K562 (cell line): ENCODE measurements around the gene TRIM44. TPM values are rescaled to one million over a fixed set of nuclear protein-coding genes. Genes with fewer than 3 reads are reported as not detected.

Experiments
- ATAC-seq: fragments of 200-7000 bp; cut with Tn5 transposase; 3 replicates; pipeline ENCODE4 v1.9.1; 2020; ENCODE audit warnings: moderate library complexity
- BruUV-seq: library from RNA; stranded (reverse); fragments of 400-500 nt; replicated peaks from 2 replicates; lab custom pipeline; 2021; lab: Mats Ljungman, UMichigan
- CTCF ChIA-PET: fragments of 300-600 bp; formaldehyde crosslinking; extraction: SDS; loops from one replicate; lab custom pipeline; 2021; ENCODE audit warnings: low intra/inter-chr PET ratio; lab: Yijun Ruan, JAX
- POLR2A ChIA-PET: fragments of 300-600, 350-650 bp; sonication (Branson Sonifier 250); formaldehyde crosslinking; extraction: SDS; loops from one replicate; lab custom pipeline; 2021; ENCODE audit warnings: antibody characterized with exemption, inconsistent platforms; lab: Yijun Ruan, JAX
- DNase-seq, 4 experiments: peaks; one replicate each; pipeline versions ENCODE4 v3.0.0 to v3.0.0-alpha.2; 2011 to 2018; ENCODE audit warnings: low spot score in 3 of 4, mixed read lengths in 3 of 4; ENCODE audit errors: extremely low read depth in 1 of 4
- FAIRE-seq: peaks from 2 replicates; lab custom pipeline; 2011; peaks lifted over from hg19 to GRCh38; lab: Jason Lieb, UNC
- H2AFZ ChIP-seq: 2 replicates; pipeline ENCODE4 v1.6.0; 2011; ENCODE audit warnings: low read depth, low read length, control low read depth, inconsistent platforms
- H3K27ac ChIP-seq: fragments of 200-600 bp; 3 replicates; pipeline ENCODE4 v1.8.0; 2011; ENCODE audit warnings: low read depth, mild to moderate bottlenecking, control low read depth, inconsistent platforms, low read length, moderate library complexity, mixed read lengths; ENCODE audit errors: extremely low read depth
- H3K27me3 ChIP-seq, 2 experiments: fragments of 300-600 bp in 1 of 2; 2 replicates in 1 of 2; 3 replicates in 1 of 2; pipeline versions ENCODE4 v1.6.0 to v1.8.0; 2011; ENCODE audit warnings: inconsistent platforms in 2 of 2, low read length in 2 of 2, mild to moderate bottlenecking in 1 of 2, mixed read lengths in 1 of 2, moderate library complexity in 1 of 2; ENCODE audit not compliant: control insufficient read depth in 2 of 2, insufficient read depth in 2 of 2
- H3K36me3 ChIP-seq: fragments of 300-600 bp; 3 replicates; pipeline ENCODE4 v1.8.0; 2011; ENCODE audit warnings: mild to moderate bottlenecking, low read length, inconsistent platforms; ENCODE audit not compliant: control insufficient read depth, insufficient read depth
- H3K4me1 ChIP-seq, 2 experiments: fragments of 200-600 bp in 1 of 2; replicated peaks in 1 of 2; 2 replicates in 1 of 2; 3 replicates in 1 of 2; pipeline versions ENCODE4 v1.5.1 to v1.8.0; 2011; ENCODE audit warnings: inconsistent platforms in 2 of 2, low read length in 2 of 2, mild to moderate bottlenecking in 1 of 2, mixed read lengths in 1 of 2, moderate library complexity in 1 of 2; ENCODE audit not compliant: control insufficient read depth in 2 of 2, insufficient read depth in 2 of 2
- H3K4me2 ChIP-seq: 2 replicates; pipeline ENCODE4 v1.6.1; 2011; ENCODE audit warnings: low read length, control low read depth, inconsistent platforms, mixed read lengths; ENCODE audit not compliant: insufficient read depth
- H3K4me3 ChIP-seq: fragments of 200-600 bp; sonication (generic), shearing (Covaris generic); 2 replicates; pipeline ENCODE4 v1.5.1; 2016; ENCODE audit warnings: control low read depth, inconsistent platforms
- H3K79me2 ChIP-seq: fragments of 200-600 bp; 3 replicates; pipeline ENCODE4 v1.8.0; 2011; ENCODE audit warnings: low read length, inconsistent platforms; ENCODE audit not compliant: control insufficient read depth, insufficient read depth
- H3K9ac ChIP-seq, 2 experiments: 2 replicates each; pipeline versions ENCODE4 v1.6.0 to v1.6.1; 2011; ENCODE audit warnings: low read depth in 2 of 2, low read length in 2 of 2, control low read depth in 1 of 2, inconsistent platforms in 1 of 2, mild to moderate bottlenecking in 1 of 2, mixed read lengths in 1 of 2; ENCODE audit not compliant: insufficient read depth in 1 of 2
- H3K9me1 ChIP-seq: one replicate; pipeline ENCODE4 v1.6.0; 2011; ENCODE audit warnings: inconsistent platforms, mild to moderate bottlenecking, low read length, moderate library complexity; ENCODE audit not compliant: control insufficient read depth, insufficient read depth
- H3K9me3 ChIP-seq: replicated peaks from 2 replicates; pipeline ENCODE4 v1.5.1; 2011; ENCODE audit warnings: low read depth, low read length, inconsistent platforms; ENCODE audit not compliant: control insufficient read depth, insufficient read depth
- H4K20me1 ChIP-seq: replicated peaks from 2 replicates; pipeline ENCODE4 v1.6.1; 2011; ENCODE audit warnings: low read length, inconsistent platforms, mixed read lengths; ENCODE audit not compliant: control insufficient read depth, insufficient read depth
- FUS ChIP-seq: fragments of 200-400 bp; formaldehyde crosslinking; optimal IDR thresholded peaks from 2 replicates; pipeline ENCODE3; 2017; ENCODE audit warnings: low read depth, low read length
- GATAD2B ChIP-seq: fragments of 450-650 bp; IDR thresholded peaks from 2 replicates; pipeline ENCODE4 v1.6.1; 2017; ENCODE audit warnings: mild to moderate bottlenecking, borderline replicate concordance
- HNRNPLL ChIP-seq: fragments of 200-400 bp; formaldehyde crosslinking; IDR thresholded peaks from 2 replicates; pipeline ENCODE4 v1.6.1; 2017; ENCODE audit warnings: low read length, low read depth, mild to moderate bottlenecking; ENCODE audit not compliant: poor library complexity, severe bottlenecking
- HOXB6 ChIP-seq: fragments of 250-450 bp; sonication (Bioruptor Pico); IDR thresholded peaks from 2 replicates; pipeline ENCODE4 v1.5.1; 2022; ENCODE audit warnings: mild to moderate bottlenecking, borderline replicate concordance
- JUNB ChIP-seq: fragments of 450-650 bp; formaldehyde crosslinking; conservative IDR thresholded peaks from 2 replicates; pipeline ENCODE4 v1.4.0; 2020; ENCODE audit warnings: mild to moderate bottlenecking
- MTA3 ChIP-seq: fragments of 450-650 bp; formaldehyde crosslinking; IDR thresholded peaks from 2 replicates; pipeline ENCODE4 v1.6.1; 2017; ENCODE audit warnings: mild to moderate bottlenecking, borderline replicate concordance
- NFYB ChIP-seq: IDR thresholded peaks from 2 replicates; pipeline ENCODE4 v1.6.1; 2011; ENCODE audit warnings: mild to moderate bottlenecking, moderate library complexity; ENCODE audit not compliant: insufficient read length; ENCODE audit errors: extremely low read depth
- PURB ChIP-seq: sonication (generic); formaldehyde crosslinking; IDR thresholded peaks from 2 replicates; pipeline ENCODE4 v1.9.0; 2021; ENCODE audit warnings: low read depth, mild to moderate bottlenecking, missing genetic modification reagents
- SRSF3 ChIP-seq: fragments of 200-400 bp; formaldehyde crosslinking; IDR thresholded peaks from 2 replicates; pipeline ENCODE4 v1.6.1; 2016; ENCODE audit warnings: mild to moderate bottlenecking, low read length, moderate library complexity; ENCODE audit not compliant: insufficient read depth
- WHSC1 ChIP-seq: IDR thresholded peaks from one replicate; pipeline ENCODE4 v1.6.1; 2012; ENCODE audit warnings: low read length, control low read depth, inconsistent platforms
- ZBTB8A ChIP-seq: fragments of 450-650 bp; IDR thresholded peaks from 2 replicates; pipeline ENCODE4 v1.6.1; 2018; ENCODE audit warnings: mild to moderate bottlenecking, moderate library complexity; ENCODE audit not compliant: partially characterized antibody
- ZNF224 ChIP-seq: sonication (generic); formaldehyde crosslinking; IDR thresholded peaks from 2 replicates; pipeline ENCODE4 v1.8.0; 2022; ENCODE audit warnings: mild to moderate bottlenecking, missing genetic modification reagents
- WGBS: fragments of 100-300 bp; shearing (Covaris generic); methylation state at CpG from one replicate; pipeline ENCODE4 v1.1.6; 2016; ENCODE audit warnings: low coverage, mixed read lengths; ENCODE audit not compliant: insufficient coverage; ENCODE audit errors: missing lambda C conversion rate; 5-methylcytosine and 5-hydroxymethylcytosine counted together
- in situ Hi-C: fragments of 300-500 bp; cut with MboI; formaldehyde crosslinking; loops from 4 replicates; pipeline ENCODE4 v1.15.0; 2018; ENCODE audit warnings: inconsistent platforms, mixed read lengths
- intact Hi-C: fragments of 100-400 bp; cut with micrococcal nuclease; formaldehyde crosslinking; loops from 2 replicates; pipeline ENCODE4 v1.14.2; 2022
- polyA plus RNA-seq, 8 experiments: library from polyadenylated mRNA; depleted of rRNA in 4 of 8; stranded (reverse) in 5 of 8; unstranded in 3 of 8; fragments of >200 nt; fragmentation: Nextera tagmentation in 2 of 8; fragmentation: Illumina TruSeq in 1 of 8; extraction: Ambion mirVana in 2 of 8; extraction: Trizol in 1 of 8; gene quantifications; 2 replicates each; pipeline versions ENCODE4 v1.2.1 to v1.2.3, GENCODE V29; 2011 to 2014; ENCODE audit warnings: inconsistent platforms in 1 of 8, missing spikeins in 1 of 8
- total RNA-seq, 7 experiments: library from RNA; depleted of rRNA in 6 of 7; stranded (reverse); fragments of >200 nt in 6 of 7; fragmentation: Illumina TruSeq in 2 of 7; extraction: Trizol in 2 of 7; gene quantifications; 2 replicates each; pipeline versions ENCODE4 v1.2.1 to v1.2.3, GENCODE V29; 2011 to 2021; ENCODE audit warnings: low replicate concordance in 1 of 7
- TF ChIP-seq, protein P1 (sequence below): sonication (generic); formaldehyde crosslinking; IDR thresholded peaks from 2 replicates; pipeline ENCODE4 v1.8.0; 2023; ENCODE audit warnings: mild to moderate bottlenecking, missing genetic modification reagents
- TF ChIP-seq, protein P2 (sequence below), 2 experiments: fragments of 450-650 bp in 1 of 2; IDR thresholded peaks; 2 replicates each; pipeline ENCODE4 v1.6.1; 2011 to 2017; ENCODE audit warnings: low read depth in 2 of 2, antibody characterized with exemption in 1 of 2, borderline replicate concordance in 1 of 2, low read length in 1 of 2, mild to moderate bottlenecking in 1 of 2, mixed read lengths in 1 of 2; ENCODE audit not compliant: control insufficient read depth in 1 of 2

TRIM44 gene
- total and polyA plus RNA-seq, 9 of the 15 experiments (the other 6 are each of a cell fraction or from before 2014, with no cell fraction given) = 8.3 to 105 (median 37.2) TPM

DNA sequence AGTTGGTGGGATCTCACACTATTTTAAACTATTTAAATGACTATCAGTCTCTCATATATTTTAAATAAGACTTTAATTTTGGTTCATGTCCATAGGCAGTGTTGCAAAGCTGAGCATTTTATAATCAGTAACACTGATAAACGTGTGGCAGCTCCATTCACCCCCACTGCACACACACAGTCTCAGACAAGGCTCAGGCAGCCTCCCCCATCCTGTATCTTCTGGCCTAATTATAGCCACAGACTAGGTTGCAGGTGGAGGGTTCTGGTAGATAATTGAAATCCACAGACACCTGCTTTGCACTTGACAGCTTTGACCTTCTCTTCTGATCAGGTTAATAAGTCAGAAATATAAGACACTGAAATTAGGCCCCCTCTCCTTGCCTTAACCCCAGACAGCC lies 162.8 kb downstream of the TRIM44 start:
- intact Hi-C loops = no loop called here
- CTCF ChIA-PET = no interaction called here
- no peak for TF ChIP-seq FUS
- no peak for TF ChIP-seq HOXB6
- TF ChIP-seq, protein P1, sequence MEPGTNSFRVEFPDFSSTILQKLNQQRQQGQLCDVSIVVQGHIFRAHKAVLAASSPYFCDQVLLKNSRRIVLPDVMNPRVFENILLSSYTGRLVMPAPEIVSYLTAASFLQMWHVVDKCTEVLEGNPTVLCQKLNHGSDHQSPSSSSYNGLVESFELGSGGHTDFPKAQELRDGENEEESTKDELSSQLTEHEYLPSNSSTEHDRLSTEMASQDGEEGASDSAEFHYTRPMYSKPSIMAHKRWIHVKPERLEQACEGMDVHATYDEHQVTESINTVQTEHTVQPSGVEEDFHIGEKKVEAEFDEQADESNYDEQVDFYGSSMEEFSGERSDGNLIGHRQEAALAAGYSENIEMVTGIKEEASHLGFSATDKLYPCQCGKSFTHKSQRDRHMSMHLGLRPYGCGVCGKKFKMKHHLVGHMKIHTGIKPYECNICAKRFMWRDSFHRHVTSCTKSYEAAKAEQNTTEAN (CRISPR knock-in tag) = no peak
- no peak for TF ChIP-seq JUNB (CRISPR knock-in tag)
- no peak for TF ChIP-seq PURB (CRISPR knock-in tag)
- TF ChIP-seq WHSC1 = no peak
- no peak for TF ChIP-seq GATAD2B
- TF ChIP-seq, protein P2, sequence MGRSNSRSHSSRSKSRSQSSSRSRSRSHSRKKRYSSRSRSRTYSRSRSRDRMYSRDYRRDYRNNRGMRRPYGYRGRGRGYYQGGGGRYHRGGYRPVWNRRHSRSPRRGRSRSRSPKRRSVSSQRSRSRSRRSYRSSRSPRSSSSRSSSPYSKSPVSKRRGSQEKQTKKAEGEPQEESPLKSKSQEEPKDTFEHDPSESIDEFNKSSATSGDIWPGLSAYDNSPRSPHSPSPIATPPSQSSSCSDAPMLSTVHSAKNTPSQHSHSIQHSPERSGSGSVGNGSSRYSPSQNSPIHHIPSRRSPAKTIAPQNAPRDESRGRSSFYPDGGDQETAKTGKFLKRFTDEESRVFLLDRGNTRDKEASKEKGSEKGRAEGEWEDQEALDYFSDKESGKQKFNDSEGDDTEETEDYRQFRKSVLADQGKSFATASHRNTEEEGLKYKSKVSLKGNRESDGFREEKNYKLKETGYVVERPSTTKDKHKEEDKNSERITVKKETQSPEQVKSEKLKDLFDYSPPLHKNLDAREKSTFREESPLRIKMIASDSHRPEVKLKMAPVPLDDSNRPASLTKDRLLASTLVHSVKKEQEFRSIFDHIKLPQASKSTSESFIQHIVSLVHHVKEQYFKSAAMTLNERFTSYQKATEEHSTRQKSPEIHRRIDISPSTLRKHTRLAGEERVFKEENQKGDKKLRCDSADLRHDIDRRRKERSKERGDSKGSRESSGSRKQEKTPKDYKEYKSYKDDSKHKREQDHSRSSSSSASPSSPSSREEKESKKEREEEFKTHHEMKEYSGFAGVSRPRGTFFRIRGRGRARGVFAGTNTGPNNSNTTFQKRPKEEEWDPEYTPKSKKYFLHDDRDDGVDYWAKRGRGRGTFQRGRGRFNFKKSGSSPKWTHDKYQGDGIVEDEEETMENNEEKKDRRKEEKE (IDR thresholded peaks at IDR 0.05; ENCODE audit: borderline replicate concordance in 1 of 2, control insufficient read depth in 1 of 2, low read depth in 2 of 2, low read length in 1 of 2) = no peak
- no peak for TF ChIP-seq HNRNPLL
- TF ChIP-seq MTA3 = no peak
- TF ChIP-seq ZBTB8A = no peak
- no peak for TF ChIP-seq NFYB
- no peak for TF ChIP-seq ZNF224 (CRISPR knock-in tag)
- no peak for TF ChIP-seq SRSF3

More for the DNA sequence above, 162.8 kb downstream of the TRIM44 start:
- Histone ChIP-seq H3K9me1 (no peaks in the 10 kb centered on the region), H3K4me2 (no peak overlapping the region), H3K4me1 (no peaks in the 10 kb centered on the region; a peak in 2 of 5 replicates), H3K27ac (no peak overlapping the region), H3K4me3 (no peak overlapping the region), H4K20me1 (no peaks in the 10 kb centered on the region), H3K27me3 (peaks cover 3 to 20% of the 10 kb centered on the region in 2 experiments; a peak in 3 of 5 replicates), H3K79me2 (no peaks in the 10 kb centered on the region), H3K9me3 (no peaks in the 10 kb centered on the region), H2AFZ (no peak overlapping the region), H3K9ac (no peak overlapping the region), H3K36me3 (no peaks in the 10 kb centered on the region)
- no peak for DNase-seq
- in situ Hi-C loops = no loop called here
- 0% methylated on average over 1 of the region's 1 CpG for WGBS
- no TSS peak for BruUV-seq
- FAIRE-seq = no peak
- ATAC-seq = no peak
- POLR2A ChIA-PET = interaction anchor here (0.6 kb wide), 1 partner anchor 17 kb away, joined by 3 read pairs; no protein-coding TSS in a partner anchor
